GM21390 (cell line): Measurements from ENCODE around the gene GADD45G.

Experiments
- ATAC-seq: cut with Tn5 transposase; IDR thresholded peaks from one replicate; pipeline ENCODE4 v1.9.1; 2021; ENCODE audit not compliant: unreplicated experiment

GADD45G gene

DNA sequence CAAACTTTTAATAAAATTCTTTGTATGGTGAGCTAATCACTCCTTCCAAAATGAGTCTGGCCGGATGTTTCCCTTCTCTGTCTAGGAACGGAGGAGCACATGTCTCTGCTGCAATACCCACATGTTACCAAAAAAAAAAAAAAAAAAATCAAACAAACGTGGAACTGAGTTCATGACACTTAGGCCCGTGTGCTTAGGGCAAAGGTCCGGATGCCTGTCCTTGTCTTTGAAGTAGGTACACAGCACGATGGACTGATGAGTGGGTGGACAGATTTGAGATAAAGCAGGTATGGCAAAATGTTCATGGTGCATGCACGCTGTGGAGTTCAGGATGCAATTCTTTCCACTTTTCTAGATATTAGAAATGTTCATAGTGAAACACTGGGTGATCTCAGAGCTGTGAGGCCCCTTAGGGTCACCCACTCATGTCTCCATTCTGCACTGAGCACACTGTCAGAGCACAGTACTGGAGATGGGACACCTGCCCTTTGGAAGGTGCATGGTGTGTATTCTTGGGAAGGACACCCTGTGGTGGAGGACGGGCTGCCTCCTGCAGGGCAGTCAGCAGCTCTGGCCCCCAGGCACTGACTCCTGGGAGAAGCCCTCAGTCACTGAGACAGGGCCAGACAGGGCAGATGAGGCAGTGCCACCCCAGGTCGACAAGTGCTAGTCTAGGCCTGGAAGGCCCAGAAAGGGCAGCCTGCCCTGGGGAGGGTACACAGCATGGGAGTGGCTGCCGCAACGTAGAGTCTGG is 43.6 kb downstream of the GADD45G start:
- no peak for ATAC-seq

DNA sequence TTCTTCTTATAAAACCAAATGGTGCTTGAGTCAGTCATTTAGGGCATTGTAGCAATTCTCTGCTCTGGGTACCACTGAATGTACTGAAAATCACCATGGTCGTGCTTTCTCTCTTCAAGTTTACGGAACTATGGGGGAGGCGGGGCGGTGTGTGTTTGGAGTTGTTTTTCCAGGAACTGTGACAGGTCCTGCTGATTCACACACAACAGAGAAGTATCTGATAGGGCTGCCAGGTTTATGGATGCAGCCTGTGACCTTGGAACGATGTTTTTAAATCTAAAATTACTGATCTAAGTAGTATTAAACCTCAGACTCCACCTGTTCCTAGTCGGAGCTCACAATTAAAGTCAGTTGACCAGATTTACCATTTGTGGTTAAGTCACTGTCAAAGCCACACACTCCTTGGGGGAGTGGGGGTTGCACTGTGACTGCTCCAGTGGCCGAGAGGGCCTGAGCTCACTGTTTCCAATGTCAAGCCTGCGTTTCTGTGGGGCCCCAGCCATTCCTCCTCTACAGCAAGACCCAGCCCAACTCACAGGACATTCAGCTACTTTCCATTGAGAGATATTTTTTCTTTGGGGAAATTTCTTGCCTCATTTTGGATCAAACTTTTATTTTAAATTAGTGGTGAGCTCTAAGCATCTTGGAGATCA is 44.4 kb downstream of the GADD45G start:
- no peak for ATAC-seq

DNA sequence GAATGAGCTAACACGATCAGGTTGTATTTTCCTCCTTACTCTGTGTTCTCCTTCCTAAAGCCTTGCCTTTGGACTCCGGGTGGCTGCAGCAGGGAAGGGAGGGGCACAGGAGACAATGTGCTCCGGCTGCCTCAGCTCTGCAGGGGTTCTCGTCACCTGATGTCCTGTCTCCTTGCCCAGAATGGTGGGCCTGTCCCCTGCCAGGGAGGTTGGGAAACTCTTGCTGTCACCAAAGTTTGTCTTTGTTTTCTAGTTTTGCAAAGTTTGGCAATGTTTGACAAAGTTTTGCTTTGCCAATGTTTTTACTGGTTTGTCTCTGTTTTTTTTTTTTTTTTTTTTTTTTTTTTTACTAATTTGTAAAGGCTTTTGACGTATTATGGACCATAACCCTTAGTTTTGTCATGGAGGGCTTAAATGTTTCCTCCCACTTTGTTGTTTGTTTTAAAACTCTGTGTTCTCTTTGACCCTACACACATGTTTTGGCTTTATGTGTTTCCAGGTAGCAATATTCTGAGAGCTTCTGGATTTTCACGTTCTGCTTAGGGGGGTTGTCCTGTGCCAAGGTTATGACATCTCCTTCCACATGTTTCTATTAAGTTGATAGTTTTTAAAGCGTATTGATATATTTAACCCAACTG is 49.3 kb downstream of the GADD45G start:
- no peak for ATAC-seq

DNA sequence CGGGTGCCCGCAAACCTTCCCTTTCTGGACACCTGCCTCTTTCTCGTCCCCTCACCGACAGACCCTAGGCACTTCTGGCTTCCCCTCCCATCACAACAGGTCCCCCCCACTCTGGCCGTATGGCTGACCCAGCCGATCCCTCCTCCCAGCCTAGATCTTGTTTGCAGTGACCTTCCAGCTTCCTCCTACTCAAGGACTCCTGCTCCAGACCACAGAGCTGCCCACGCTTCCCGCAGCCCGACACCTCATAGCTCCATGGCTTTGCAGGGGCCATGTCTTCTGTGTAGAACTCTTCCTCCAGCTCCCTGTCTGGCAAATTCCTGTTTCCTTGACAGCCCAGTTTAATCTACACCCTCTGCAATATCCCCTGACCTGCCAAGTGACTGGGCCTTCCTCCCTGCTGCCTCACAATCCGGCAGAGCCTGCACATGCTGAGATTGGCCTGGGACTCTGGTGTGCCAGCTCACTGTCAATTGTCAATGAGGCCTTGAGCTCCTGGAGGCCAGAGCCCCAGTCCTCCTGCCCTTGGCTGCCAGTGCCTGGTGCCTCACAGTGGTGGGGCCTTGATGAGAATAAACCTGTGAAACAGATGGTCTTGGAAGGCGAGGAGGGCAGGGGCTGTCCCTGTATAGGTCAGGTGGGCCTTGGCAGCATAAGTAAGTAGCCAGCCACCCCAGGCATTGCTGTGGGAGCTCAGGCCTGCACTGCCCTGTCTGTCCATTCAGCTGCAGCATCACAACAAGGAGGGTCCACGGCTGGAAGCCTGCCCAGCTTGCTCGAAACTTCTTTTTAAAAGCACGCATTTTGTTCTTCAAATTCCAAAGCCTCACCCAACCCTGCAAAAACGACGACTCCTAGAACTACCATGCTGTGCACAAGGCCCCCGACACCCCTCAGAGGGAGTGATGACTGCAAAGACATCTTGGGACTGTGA is 50.5 kb downstream of the GADD45G start:
- ATAC-seq: no peak
